ENCODE data around the gene SCARB2. TPM values are rescaled to one million over a fixed set of nuclear protein-coding genes. Genes with fewer than 3 reads are reported as not detected.

SCARB2 gene
- total RNA-seq, 1 donor from 2014 or later, result 174 TPM

DNA sequence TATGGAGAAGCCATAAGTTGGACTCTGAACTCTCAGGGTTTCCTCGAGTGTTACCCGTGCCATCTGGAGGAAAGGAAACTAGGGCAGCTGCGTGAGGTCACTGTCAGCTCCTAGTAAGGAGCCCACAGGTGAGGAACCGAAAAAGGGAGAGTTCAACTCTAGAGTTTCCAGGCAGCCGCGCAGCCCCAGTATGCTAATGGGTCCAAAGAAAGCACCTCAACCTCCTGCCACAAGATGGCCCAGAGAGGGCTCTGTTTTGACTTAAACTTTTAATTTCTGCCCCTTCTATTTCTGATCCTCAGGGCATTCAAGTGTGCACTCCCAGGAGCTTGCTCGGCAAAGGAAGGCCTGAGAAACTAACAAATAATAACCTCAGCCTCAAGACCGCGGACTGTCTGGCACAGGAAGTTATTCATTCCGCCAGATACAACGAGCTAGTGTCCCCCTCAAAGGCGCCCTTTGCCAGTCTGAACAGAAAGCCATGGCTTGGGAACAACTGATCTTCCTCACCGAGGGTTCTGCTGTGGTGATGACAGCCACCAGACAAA is 13.9 kb downstream of the SCARB2 start:
- DNase-seq (ENCODE audit: low read depth in 2 of 2), result peak in 1 of 2 donors; percentile 60

DNA sequence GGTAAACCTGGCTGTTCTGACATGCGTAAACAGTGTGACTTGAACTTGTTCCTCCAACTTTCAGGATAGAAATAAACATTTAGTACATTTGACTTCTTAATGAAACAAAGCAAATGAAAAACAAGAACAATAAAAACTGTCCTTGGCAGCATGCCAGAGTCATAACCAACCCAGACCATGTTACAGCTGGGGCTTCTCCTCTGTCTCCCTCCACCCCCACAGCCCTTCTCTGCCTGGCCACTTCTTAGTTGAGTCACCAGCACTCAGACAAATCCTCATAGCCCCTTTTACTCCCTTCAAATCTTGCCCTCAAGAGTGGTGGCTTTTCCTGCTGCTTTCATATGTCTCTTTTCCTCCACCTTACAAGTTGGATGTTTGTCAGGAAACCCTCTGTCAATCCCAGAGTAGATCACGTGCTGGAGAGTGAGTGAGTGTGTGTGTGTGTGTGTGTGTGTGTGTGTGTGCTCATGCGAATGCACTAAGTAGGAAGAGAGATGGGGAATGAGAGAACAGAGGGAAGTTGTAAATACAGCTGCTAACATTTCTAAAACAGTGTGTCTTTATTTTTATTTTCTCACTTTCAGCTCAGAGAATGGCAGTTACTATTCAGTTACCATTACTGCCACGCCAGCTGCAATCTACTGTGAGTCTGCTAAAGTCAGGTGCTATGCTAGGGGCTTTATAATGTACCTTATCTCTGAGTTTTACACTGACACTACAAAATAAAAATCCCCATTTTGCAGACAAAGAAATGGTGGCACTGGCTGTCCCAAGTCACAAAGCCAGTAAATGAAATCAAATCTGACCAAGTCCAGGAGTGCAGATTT is 15.0 kb downstream of the SCARB2 start:
- peak; percentile 87 to 95 for DNase-seq (ENCODE audit: low read depth in 2 of 2)

DNA sequence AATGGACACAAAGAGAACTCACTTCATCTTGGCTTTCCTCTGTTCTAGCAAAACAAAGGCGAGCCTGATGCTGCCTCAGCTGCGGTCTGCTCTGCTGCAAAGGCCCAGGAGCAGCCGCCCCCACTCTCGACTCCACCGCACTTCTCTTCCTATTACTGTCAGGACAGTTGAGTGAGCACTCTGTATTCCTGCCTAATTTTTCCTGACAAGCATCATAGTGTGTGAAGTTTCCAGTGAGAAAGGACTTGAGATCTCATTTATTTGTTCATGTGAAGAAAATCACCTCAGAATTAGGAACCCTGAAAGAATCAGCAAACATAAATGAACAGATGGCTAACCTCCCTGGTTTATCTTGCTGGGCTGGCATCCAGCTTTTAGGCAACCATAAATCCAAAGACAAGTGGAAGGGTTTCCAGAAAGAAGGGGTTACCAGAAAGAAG is 15.6 kb downstream of the SCARB2 start:
- peak; percentile 59 to 75 for DNase-seq (ENCODE audit: low read depth in 2 of 2)

DNA sequence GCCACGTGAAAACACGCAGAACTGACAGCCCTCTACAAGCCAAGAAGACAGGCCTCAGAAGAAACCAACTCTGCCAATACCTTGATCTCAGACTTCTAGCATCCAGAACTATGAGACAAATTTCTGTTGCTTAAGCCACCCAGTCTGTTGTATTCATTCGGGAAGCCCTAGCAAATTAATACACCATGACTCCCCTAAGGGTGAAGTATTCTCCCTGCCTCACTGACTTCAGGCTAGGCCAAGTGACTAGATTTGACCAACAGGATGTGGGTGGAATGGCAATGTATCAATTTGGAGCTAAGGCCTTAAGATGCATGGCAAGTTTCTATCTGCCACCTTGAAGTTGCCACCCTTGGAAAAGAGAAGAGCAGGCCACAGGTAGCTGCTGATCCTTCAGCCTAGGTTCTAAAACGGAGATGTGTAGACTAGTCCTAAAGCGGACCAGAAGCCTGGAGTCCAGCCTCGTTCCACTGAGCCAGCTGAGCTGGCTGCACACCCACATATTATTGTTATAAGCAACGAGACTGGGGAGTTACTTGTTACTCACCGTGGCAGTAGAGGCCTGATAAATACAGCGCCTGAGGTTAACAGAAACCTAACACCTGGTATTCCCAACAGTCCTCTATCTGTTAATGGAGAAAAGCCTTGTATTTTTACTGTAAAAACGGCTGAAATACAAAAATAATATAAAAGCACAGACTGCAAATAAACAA is 16.4 kb downstream of the SCARB2 start:
- DNase-seq (ENCODE audit: low read depth in 2 of 2), result no peak

DNA sequence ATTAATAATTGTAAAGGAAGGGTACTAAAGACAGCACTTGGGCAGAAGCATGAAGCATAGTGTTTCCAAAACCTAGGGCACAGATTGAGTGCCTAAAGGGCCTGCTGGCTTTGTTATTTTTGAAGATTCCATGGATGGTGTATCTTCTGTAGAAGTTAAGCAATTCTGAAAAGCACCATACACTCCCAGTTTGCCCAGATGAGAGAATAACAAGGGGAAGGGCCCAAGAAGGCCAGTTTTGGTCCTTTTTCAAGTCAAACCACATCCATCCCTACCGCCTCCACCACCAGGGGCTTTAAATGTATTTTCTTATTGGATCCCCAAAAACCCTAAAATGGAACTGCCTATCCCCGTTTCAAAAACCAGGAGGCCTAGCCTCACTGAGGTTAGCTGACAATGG is 17.2 kb downstream of the SCARB2 start:
- no peak for DNase-seq (ENCODE audit: low read depth in 2 of 2)

DNA sequence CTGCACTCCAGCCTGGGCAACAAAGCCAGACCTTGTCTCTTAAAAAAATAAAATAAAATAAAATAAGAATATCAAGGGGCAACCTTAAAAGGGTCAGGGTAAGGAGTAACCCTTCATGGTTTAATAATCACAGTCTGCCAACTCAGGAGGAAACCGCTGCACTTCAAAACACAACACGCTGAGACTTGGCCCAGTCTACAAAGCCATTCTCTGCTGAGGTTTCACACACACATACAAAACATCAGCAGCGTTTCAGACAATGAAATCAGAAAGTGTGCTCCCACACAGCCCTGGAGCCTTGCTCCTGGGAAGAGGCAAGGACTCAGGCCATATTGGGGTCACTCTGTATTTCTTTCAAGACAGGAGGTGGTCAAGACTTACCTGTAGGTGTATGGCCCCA is 18.3 kb downstream of the SCARB2 start:
- no peak for DNase-seq (ENCODE audit: low read depth in 2 of 2)

DNA sequence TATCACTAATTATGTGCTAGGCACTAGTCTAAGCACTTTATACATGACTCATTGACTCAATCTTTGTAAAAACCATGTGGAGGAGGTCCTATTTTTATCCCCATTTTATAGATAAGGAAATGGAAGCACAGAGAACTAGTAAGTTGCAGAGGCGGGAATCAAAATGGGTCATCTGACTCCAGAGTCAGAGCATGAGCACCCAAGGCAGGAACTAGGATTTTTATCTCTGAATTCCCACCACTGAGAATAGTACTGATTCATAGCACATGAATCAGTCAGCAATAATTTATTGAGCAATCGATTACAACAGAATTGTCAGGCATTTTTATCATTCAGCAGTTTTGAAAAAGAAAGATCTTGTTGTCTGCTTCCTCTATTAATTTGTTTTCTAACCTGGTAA is 19.3 kb downstream of the SCARB2 start:
- peak in 1 of 2 donors; percentile 49 for DNase-seq (ENCODE audit: low read depth in 2 of 2)

DNA sequence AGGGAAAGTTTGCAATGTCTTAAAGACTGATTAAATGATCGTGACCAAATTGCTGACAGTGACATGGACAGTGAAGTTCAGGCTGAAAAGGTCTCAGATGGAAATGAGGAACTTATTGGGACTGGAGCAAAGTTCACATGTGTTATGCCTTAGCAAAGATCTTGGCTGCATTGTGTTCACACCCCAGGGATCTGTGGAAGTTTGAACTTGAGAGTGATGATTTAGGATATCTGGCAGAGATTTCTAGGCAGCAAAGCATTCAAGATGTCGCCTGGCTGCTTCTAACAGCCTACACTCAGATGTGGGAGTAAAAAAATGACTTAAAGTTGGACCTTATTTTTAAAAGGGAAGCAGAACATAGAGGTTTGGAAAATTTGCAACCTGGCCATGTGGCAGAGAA is 21.4 kb downstream of the SCARB2 start:
- no peak for DNase-seq (ENCODE audit: low read depth in 2 of 2)

DNA sequence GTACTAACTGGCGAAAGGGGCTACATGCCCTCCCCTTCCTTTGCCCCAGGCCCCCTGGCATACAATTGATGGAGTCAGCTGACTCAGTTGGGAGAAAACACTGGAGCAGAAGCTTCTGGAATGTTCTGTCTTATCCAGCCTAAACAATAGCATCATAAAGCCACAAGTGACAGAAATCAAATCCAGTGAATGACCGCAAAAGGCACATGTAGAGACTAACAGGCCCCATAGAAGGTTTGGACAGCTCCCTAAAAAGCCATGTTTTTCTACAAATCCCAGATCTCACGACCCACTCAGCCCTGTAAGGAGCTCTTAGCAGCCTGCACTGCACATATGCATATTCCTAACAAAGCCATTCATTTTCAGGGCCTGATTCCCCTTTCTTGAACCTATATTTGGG is 25.1 kb downstream of the SCARB2 start:
- DNase-seq (ENCODE audit: low read depth in 2 of 2), result no peak

DNA sequence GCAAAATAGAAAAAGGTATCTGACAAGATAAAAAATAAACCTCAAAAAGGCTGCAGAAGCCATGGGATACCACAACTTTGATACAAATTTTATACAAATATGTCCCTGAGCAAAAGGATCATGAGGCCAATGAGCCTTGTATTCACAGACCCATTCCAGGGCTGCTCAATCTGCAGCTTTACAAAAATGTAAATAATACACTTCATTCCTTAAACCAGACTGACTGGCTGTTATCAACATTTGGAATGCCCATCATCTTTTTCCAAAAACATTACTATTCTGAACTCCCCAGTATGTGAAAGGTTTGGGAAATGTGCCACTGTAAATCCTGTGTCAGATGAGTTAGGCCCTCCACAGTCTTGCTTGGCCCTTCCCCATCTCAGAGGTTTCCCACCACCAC is 25.5 kb downstream of the SCARB2 start:
- no peak for DNase-seq (ENCODE audit: low read depth in 2 of 2)

DNA sequence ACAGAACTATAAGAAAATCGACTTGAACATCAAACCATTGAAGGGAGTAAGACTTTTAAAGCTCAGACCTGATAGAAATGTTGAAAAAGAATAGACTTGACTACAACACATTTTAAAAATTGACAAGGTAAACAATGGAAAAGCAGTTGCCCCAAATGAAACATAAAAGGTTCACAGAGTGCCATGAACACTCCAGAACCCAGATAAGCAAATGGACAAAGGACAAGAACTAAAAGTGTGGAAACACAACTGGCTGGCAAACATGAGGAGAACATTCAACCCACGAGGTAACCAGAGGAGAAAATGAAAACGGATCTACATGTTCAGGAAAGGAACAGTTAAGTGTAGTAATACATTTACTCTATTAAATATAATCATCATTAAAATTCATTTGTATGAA is 26.5 kb downstream of the SCARB2 start:
- no peak for DNase-seq (ENCODE audit: low read depth in 2 of 2)

DNA sequence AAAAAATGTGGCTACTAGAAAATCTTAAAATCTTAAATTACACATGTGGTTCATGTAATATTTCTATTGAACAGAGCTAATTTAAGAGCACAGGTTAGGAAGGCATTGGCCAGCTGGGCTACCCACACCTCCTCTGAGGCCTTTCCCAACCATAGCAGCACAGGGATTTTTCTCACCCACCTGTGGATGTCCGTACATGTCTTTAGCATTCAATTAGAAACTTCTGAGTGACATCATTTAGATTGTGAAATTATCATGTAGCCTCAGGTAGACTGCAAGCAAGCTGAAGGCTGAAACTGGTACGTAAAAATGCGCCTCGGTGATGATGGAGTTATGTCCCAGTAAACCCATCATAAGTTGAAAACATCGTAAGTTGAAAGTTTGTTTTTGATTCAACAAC is 31.2 kb downstream of the SCARB2 start:
- DNase-seq (ENCODE audit: low read depth in 2 of 2), result no peak

DNA sequence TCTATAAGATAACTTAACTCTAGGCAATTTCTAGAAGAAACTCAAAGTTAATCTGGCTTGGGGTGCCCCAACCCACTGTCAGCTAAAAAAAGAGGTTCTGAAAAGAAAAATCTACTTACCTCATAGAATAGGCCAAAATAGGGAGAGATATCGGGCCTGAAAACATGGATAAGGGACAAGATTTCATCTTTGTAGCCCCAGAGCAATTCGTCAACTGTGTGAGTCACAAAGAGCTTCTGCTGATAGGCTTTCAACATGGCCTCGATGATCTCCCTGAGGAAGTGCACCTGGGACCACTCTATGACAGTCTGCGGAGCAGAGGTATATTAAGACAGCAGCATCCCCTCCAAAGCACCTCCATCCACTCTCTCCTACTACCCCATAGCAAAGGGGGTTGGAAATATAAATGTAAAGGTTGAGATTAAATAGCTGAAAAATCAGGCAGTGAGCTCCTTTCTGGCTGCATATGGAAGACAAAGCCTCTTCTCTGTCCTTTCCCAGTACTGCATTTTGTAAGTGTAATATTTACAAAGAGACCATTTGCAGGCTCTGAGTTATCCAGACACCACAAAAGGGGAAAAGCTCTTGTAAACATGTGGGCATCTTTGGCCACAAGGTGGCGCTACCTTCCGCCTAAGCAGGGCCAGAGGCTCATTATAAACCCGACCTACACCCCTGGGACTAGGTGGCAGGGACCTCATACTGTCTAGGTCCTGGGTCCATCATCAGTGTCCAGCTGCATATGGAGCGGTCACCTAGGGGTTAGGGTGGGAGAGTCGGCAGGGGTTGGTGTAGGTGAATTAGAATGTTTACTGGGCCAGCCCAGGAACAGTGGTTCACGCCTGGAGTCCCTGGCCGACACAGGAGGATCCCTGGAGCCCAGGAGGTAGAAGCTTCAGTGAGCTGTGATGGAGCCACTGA is 34.0 kb downstream of the SCARB2 start:
- DNase-seq (ENCODE audit: low read depth in 2 of 2), result peak; percentile 87 to 92

DNA sequence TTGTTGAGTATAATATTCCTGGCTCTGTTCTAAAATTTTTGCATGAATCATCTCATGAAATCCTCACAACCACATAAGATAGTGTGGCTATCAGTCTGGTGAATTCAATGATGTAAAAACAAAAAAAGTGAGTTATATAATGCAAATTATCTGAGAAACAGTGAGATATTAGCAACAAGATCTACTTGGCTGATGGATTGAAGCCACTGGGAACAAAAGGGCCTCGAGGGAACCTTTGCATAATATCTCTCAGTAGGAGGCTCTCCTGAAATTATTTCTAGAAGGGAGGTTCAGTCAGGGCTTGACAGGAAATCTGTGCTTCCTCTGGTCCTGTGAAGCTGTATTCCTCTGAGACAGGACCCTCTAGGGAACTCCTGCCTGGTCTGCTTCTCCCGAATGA is 35.3 kb downstream of the SCARB2 start:
- DNase-seq (ENCODE audit: low read depth in 2 of 2), result peak in 1 of 2 donors; percentile 12

DNA sequence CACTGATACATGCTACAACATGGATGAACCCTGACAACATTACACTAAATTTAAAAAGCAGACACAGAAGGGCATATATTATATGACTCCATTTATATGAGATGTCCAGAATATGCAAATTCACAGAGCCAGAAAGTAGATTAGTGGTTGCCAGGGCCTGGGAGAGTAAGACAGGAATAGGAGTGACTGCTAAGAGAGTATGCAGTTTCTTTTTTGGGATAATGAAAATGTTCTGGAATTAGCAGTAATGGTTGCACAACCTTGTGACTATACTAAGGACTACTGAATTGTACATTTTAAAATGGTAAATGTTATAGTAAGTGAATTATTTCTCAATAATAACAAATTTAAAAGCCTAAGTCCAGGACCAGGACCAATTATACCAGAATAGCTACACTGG is 35.9 kb downstream of the SCARB2 start:
- no peak for DNase-seq (ENCODE audit: low read depth in 2 of 2)

DNA sequence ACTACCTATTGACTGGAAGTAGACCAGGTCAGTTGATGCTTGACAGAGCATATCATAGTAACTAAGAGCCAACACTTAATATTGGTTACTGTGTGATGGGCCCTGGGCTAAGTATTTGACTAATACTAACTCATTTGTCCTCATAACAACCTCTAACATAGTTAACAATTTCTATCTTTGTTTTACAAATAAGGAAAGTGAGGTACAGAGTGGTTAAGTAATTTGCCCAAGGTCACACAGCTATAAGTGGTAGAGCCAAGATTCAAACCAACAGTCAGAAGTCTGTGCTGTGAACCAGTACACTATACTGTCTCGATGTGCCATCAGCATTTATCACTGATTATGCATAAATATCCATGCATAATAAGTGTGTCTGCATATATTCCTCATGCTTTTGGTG is 38.3 kb downstream of the SCARB2 start:
- no peak for DNase-seq (ENCODE audit: low read depth in 2 of 2)

DNA sequence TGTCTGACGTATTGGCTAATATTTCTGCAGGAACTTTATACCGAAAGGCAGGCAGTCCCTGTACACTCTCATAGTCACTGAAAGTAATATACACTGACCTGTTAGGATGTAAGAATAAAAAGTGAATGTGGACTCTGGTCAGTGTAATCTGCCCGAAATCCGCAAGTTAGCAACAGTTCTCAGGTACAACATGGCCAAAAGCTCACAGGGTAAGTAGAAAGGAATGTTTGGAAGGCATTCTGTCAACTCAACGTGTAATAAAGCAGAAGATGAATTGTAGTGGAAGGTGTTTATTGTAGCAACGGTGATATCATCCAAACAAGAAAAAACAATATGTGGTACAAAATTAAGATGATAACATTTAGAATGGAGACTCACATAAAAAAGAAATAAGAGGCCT is 39.4 kb downstream of the SCARB2 start:
- no peak for DNase-seq (ENCODE audit: low read depth in 2 of 2)

DNA sequence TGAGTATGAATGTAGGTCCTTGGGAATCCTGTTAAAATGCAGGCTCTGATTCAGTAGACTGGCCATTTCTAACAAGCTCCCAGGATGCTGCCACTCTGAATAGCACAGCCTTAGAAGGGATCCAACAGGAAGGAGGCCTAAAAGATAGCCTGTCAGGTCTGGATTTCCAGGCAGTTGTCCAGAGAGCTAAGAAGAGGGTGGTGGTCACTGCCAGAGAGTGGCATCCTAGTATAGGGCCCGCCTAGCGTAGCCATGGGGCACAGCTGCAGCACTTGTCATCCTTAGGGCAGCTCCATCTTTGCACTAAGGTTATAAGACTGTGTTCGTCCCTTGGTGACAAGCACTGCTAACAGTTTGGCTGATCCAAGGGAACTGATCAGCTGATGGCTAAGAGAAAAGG is 44.9 kb downstream of the SCARB2 start:
- DNase-seq (ENCODE audit: low read depth in 2 of 2), result no peak

DNA sequence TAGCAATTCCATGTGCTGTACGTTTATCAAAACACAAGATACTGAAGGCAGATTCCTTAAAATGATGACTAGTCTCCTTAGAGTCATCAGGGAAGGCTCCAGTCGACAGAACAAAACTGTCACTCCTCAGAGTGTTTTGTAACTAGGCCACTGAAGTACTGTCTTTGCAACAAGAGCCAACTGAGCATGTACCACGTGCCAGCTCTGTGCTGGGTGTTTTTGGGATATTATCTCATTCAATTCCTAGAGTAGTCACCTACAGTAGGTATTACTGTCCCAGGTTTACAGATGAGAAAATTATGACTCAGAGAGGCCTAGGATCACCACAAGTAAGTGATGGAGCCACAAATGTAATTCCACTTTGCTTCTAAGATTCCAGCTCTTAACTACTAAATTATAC is 47.1 kb downstream of the SCARB2 start:
- DNase-seq (ENCODE audit: low read depth in 2 of 2), result no peak

DNA sequence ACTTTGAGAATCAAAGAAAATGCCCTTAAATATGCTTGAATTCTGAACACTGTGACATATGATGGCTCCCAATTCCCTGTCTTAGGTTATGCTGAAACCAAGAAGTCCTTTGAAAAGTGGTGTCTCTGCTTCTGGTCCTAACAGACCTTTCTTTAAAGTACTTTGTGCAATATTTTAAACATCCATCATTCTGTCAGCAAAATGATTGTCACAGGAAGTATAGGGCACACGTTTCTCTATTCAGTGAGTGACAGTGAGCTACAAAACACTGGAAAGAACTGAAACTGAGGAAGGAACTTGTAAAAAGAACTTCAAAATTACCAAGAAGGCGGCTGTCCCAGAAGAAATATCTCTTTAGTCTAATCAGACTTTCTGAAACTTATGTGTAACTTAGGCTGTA is 53.3 kb downstream of the SCARB2 start:
- no peak for DNase-seq (ENCODE audit: low read depth in 2 of 2)

DNA sequence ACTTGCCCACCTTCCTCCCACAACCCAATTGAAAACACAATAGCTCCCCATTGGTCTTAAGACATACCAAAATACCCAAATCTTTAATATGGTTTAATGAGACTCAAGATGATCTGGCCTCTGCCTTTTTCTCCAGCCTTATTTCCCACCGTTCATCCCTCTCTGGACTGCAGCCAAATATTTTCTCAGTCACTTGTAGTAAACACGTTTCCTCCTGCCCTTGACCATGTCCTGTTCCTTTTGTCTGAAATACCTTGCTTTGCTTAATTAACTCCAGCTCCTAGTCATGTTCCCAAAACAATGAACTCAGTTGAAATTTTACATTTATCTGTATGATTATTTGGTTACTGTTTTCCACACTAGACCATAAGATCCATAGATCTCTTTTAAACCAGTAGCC is 57.0 kb downstream of the SCARB2 start:
- peak; percentile 22 to 74 for DNase-seq (ENCODE audit: low read depth in 2 of 2)

DNA sequence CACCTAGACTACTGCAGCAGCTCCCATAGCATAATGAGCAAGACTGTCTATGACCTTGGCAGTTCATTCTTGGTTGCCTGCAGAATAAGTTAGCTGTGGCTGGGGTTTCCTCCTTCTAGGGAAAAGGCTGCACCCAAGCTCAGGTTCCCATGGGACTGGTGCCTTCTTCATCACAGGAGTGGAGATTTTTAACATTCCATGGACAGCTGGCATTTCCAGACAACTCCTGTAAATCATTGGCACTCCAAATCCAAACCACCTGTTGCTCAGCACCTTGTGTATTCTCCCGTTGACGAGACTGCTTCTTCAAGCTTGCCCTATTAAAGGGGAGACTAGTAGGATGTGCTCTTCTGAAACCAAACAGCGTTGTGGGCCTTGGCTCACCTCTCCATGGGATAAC is 57.6 kb downstream of the SCARB2 start:
- DNase-seq (ENCODE audit: low read depth in 2 of 2), result no peak
